K562 (cell line): ENCODE measurements around the gene RBBP5. TPM values are rescaled to one million over a fixed set of nuclear protein-coding genes. Genes with fewer than 3 reads are reported as not detected.

Experiments used
- ATAC-seq: fragments of 200-7000 bp; cut with Tn5 transposase; 3 replicates; pipeline ENCODE4 v1.9.1; 2020; ENCODE audit warnings: moderate library complexity
- BruUV-seq: library from RNA; stranded (reverse); fragments of 400-500 nt; replicated peaks from 2 replicates; lab custom pipeline; 2021; lab: Mats Ljungman, UMichigan
- CTCF ChIA-PET: fragments of 300-600 bp; formaldehyde crosslinking; extraction: SDS; loops from one replicate; lab custom pipeline; 2021; ENCODE audit warnings: low intra/inter-chr PET ratio; lab: Yijun Ruan, JAX
- POLR2A ChIA-PET: fragments of 300-600, 350-650 bp; sonication (Branson Sonifier 250); formaldehyde crosslinking; extraction: SDS; loops from one replicate; lab custom pipeline; 2021; ENCODE audit warnings: antibody characterized with exemption, inconsistent platforms; lab: Yijun Ruan, JAX
- DNase-seq, 4 experiments: peaks; one replicate each; pipeline versions ENCODE4 v3.0.0 to v3.0.0-alpha.2; 2011 to 2018; ENCODE audit warnings: low spot score in 3 of 4, mixed read lengths in 3 of 4; ENCODE audit errors: extremely low read depth in 1 of 4
- FAIRE-seq: peaks from 2 replicates; lab custom pipeline; 2011; peaks lifted over from hg19 to GRCh38; lab: Jason Lieb, UNC
- H2AFZ ChIP-seq: 2 replicates; pipeline ENCODE4 v1.6.0; 2011; ENCODE audit warnings: low read depth, low read length, control low read depth, inconsistent platforms
- H3K27ac ChIP-seq: fragments of 200-600 bp; 3 replicates; pipeline ENCODE4 v1.8.0; 2011; ENCODE audit warnings: low read depth, mild to moderate bottlenecking, control low read depth, inconsistent platforms, low read length, moderate library complexity, mixed read lengths; ENCODE audit errors: extremely low read depth
- H3K27me3 ChIP-seq, 2 experiments: fragments of 300-600 bp in 1 of 2; 2 replicates in 1 of 2; 3 replicates in 1 of 2; pipeline versions ENCODE4 v1.6.0 to v1.8.0; 2011; ENCODE audit warnings: inconsistent platforms in 2 of 2, low read length in 2 of 2, mild to moderate bottlenecking in 1 of 2, mixed read lengths in 1 of 2, moderate library complexity in 1 of 2; ENCODE audit not compliant: control insufficient read depth in 2 of 2, insufficient read depth in 2 of 2
- H3K36me3 ChIP-seq: fragments of 300-600 bp; 3 replicates; pipeline ENCODE4 v1.8.0; 2011; ENCODE audit warnings: mild to moderate bottlenecking, low read length, inconsistent platforms; ENCODE audit not compliant: control insufficient read depth, insufficient read depth
- H3K4me1 ChIP-seq, 2 experiments: fragments of 200-600 bp in 1 of 2; replicated peaks in 1 of 2; 2 replicates in 1 of 2; 3 replicates in 1 of 2; pipeline versions ENCODE4 v1.5.1 to v1.8.0; 2011; ENCODE audit warnings: inconsistent platforms in 2 of 2, low read length in 2 of 2, mild to moderate bottlenecking in 1 of 2, mixed read lengths in 1 of 2, moderate library complexity in 1 of 2; ENCODE audit not compliant: control insufficient read depth in 2 of 2, insufficient read depth in 2 of 2
- H3K4me2 ChIP-seq: 2 replicates; pipeline ENCODE4 v1.6.1; 2011; ENCODE audit warnings: low read length, control low read depth, inconsistent platforms, mixed read lengths; ENCODE audit not compliant: insufficient read depth
- H3K4me3 ChIP-seq: fragments of 200-600 bp; sonication (generic), shearing (Covaris generic); 2 replicates; pipeline ENCODE4 v1.5.1; 2016; ENCODE audit warnings: control low read depth, inconsistent platforms
- H3K79me2 ChIP-seq: fragments of 200-600 bp; 3 replicates; pipeline ENCODE4 v1.8.0; 2011; ENCODE audit warnings: low read length, inconsistent platforms; ENCODE audit not compliant: control insufficient read depth, insufficient read depth
- H3K9ac ChIP-seq, 2 experiments: 2 replicates each; pipeline versions ENCODE4 v1.6.0 to v1.6.1; 2011; ENCODE audit warnings: low read depth in 2 of 2, low read length in 2 of 2, control low read depth in 1 of 2, inconsistent platforms in 1 of 2, mild to moderate bottlenecking in 1 of 2, mixed read lengths in 1 of 2; ENCODE audit not compliant: insufficient read depth in 1 of 2
- H3K9me1 ChIP-seq: one replicate; pipeline ENCODE4 v1.6.0; 2011; ENCODE audit warnings: inconsistent platforms, mild to moderate bottlenecking, low read length, moderate library complexity; ENCODE audit not compliant: control insufficient read depth, insufficient read depth
- H3K9me3 ChIP-seq: replicated peaks from 2 replicates; pipeline ENCODE4 v1.5.1; 2011; ENCODE audit warnings: low read depth, low read length, inconsistent platforms; ENCODE audit not compliant: control insufficient read depth, insufficient read depth
- H4K20me1 ChIP-seq: replicated peaks from 2 replicates; pipeline ENCODE4 v1.6.1; 2011; ENCODE audit warnings: low read length, inconsistent platforms, mixed read lengths; ENCODE audit not compliant: control insufficient read depth, insufficient read depth
- CEBPG ChIP-seq, 3 experiments: fragments of 200-800 bp in 1 of 3; sonication (Bioruptor generic) in 1 of 3; sonication (generic) in 1 of 3; formaldehyde crosslinking in 1 of 3; IDR thresholded peaks in 2 of 3; conservative IDR thresholded peaks in 1 of 3; 2 replicates each; pipeline versions ENCODE4 v1.6.1 to v1.8.0; 2016 to 2022; ENCODE audit warnings: missing compliant biosample characterization in 2 of 3, missing genetic modification characterization in 2 of 3, mild to moderate bottlenecking in 1 of 3, missing genetic modification reagents in 1 of 3
- EP400 ChIP-seq: fragments of 450-650 bp; IDR thresholded peaks from 2 replicates; pipeline ENCODE4 v1.6.1; 2017; ENCODE audit warnings: antibody characterized with exemption, mild to moderate bottlenecking, moderate library complexity
- ESRRB ChIP-seq: fragments of 250-450 bp; sonication (Bioruptor Pico); IDR thresholded peaks from 2 replicates; pipeline ENCODE4 v1.5.0; 2020; ENCODE audit warnings: mild to moderate bottlenecking, moderate library complexity, borderline replicate concordance
- FIP1L1 ChIP-seq: fragments of 200-400 bp; formaldehyde crosslinking; IDR thresholded peaks from 2 replicates; pipeline ENCODE4 v1.6.1; 2018; ENCODE audit warnings: mild to moderate bottlenecking, low read depth, low read length; ENCODE audit not compliant: poor library complexity, severe bottlenecking
- HNRNPLL ChIP-seq: fragments of 200-400 bp; formaldehyde crosslinking; IDR thresholded peaks from 2 replicates; pipeline ENCODE4 v1.6.1; 2017; ENCODE audit warnings: low read length, low read depth, mild to moderate bottlenecking; ENCODE audit not compliant: poor library complexity, severe bottlenecking
- NBN ChIP-seq: fragments of 450-650 bp; IDR thresholded peaks from 2 replicates; pipeline ENCODE4 v1.6.1; 2016; ENCODE audit warnings: low read depth, mild to moderate bottlenecking
- SIX5 ChIP-seq, 2 experiments: IDR thresholded peaks; 2 replicates each; pipeline ENCODE4 v1.6.1; 2011; ENCODE audit warnings: low read length in 2 of 2, borderline replicate concordance in 1 of 2, low read depth in 1 of 2, mild to moderate bottlenecking in 1 of 2, moderate library complexity in 1 of 2; ENCODE audit not compliant: insufficient read depth in 1 of 2
- SMAD3 ChIP-seq: fragments of 450-650 bp; formaldehyde crosslinking; conservative IDR thresholded peaks from 2 replicates; pipeline ENCODE4 v1.4.0; 2020; ENCODE audit warnings: mild to moderate bottlenecking
- TAF9B ChIP-seq: fragments of 450-650 bp; IDR thresholded peaks from 2 replicates; pipeline ENCODE4 v1.6.1; 2018; ENCODE audit warnings: mild to moderate bottlenecking; ENCODE audit not compliant: partially characterized antibody
- THRAP3 ChIP-seq: fragments of 450-650 bp; IDR thresholded peaks from 2 replicates; pipeline ENCODE4 v1.6.1; 2016; ENCODE audit warnings: mild to moderate bottlenecking, inconsistent platforms, borderline replicate concordance
- ZNF3 ChIP-seq: fragments of 250-450 bp; sonication (Bioruptor Pico); IDR thresholded peaks from 2 replicates; pipeline ENCODE4 v1.5.0; 2021; ENCODE audit warnings: mild to moderate bottlenecking, moderate library complexity
- WGBS: fragments of 100-300 bp; shearing (Covaris generic); methylation state at CpG from one replicate; pipeline ENCODE4 v1.1.6; 2016; ENCODE audit warnings: low coverage, mixed read lengths; ENCODE audit not compliant: insufficient coverage; ENCODE audit errors: missing lambda C conversion rate; 5-methylcytosine and 5-hydroxymethylcytosine counted together
- in situ Hi-C: fragments of 300-500 bp; cut with MboI; formaldehyde crosslinking; loops from 4 replicates; pipeline ENCODE4 v1.15.0; 2018; ENCODE audit warnings: inconsistent platforms, mixed read lengths
- intact Hi-C: fragments of 100-400 bp; cut with micrococcal nuclease; formaldehyde crosslinking; loops from 2 replicates; pipeline ENCODE4 v1.14.2; 2022
- polyA plus RNA-seq, 8 experiments: library from polyadenylated mRNA; depleted of rRNA in 4 of 8; stranded (reverse) in 5 of 8; unstranded in 3 of 8; fragments of >200 nt; fragmentation: Nextera tagmentation in 2 of 8; fragmentation: Illumina TruSeq in 1 of 8; extraction: Ambion mirVana in 2 of 8; extraction: Trizol in 1 of 8; gene quantifications; 2 replicates each; pipeline versions ENCODE4 v1.2.1 to v1.2.3, GENCODE V29; 2011 to 2014; ENCODE audit warnings: inconsistent platforms in 1 of 8, missing spikeins in 1 of 8
- total RNA-seq, 7 experiments: library from RNA; depleted of rRNA in 6 of 7; stranded (reverse); fragments of >200 nt in 6 of 7; fragmentation: Illumina TruSeq in 2 of 7; extraction: Trizol in 2 of 7; gene quantifications; 2 replicates each; pipeline versions ENCODE4 v1.2.1 to v1.2.3, GENCODE V29; 2011 to 2021; ENCODE audit warnings: low replicate concordance in 1 of 7
- TF ChIP-seq, protein P1 (sequence below): fragments of 250-450 bp; sonication (Bioruptor Pico); IDR thresholded peaks from 2 replicates; pipeline ENCODE4 v1.5.0; 2020; ENCODE audit warnings: mild to moderate bottlenecking, borderline replicate concordance

RBBP5 gene
- total and polyA plus RNA-seq, 9 of the 15 experiments (the other 6 are each of a cell fraction or from before 2014, with no cell fraction given) = 17.2 to 37.4 (median 28.4) TPM

DNA sequence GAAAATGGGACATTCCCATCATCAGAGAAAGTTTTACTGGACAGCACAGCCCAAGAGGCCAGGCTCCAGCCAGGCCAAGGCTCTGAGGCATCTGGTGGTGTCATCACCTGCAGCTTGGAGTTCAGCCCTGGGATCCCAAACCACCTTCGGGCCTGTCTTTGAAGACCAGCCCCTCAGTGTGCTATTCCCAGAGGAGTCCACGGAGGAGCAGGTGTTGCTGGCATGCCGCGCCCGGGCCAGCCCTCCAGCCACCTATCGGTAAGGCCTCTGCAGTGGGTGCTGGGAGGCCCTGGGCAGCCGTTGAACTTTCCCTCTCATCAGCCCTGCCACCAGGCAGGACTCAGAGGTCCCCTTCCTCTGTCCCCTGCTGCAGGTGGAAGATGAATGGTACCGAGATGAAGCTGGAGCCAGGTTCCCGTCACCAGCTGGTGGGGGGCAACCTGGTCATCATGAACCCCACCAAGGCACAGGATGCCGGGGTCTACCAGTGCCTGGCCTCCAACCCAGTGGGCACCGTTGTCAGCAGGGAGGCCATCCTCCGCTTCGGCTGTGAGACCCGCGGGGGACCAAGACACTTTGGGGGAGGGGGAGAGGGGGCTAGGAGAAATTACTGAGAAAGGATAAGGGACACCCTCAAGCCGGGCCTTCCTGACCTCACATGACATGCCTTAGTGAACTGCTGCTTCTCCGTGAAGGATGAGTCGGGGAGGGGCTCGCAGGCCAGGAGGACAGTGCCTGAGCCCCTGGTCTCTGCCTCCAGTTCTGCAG is 63.8 kb downstream of the RBBP5 start:
- Histone ChIP-seq H3K9me1 (no peaks in the 10 kb centered on the region), H3K27me3 (peaks cover 48 to 82% of the 10 kb centered on the region in 2 experiments), H3K4me1 (peaks cover 0 to 10% of the 10 kb centered on the region in 2 experiments; a peak in 2 of 5 replicates), H3K27ac (no peak overlapping the region), H4K20me1 (peaks cover 29% of the 10 kb centered on the region), H3K4me2 (no peak overlapping the region), H3K9me3 (no peaks in the 10 kb centered on the region), H3K79me2 (no peaks in the 10 kb centered on the region), H3K36me3 (no peaks in the 10 kb centered on the region), H3K9ac (no peak overlapping the region), H3K4me3 (no peak overlapping the region), H2AFZ (no peak overlapping the region)
- FAIRE-seq (no peak), ATAC-seq (no peak), DNase-seq (no peak)
- POLR2A ChIA-PET = no interaction called here
- intact Hi-C loops = no loop called here
- TF ChIP-seq CEBPG (CRISPR knock-in tag; IDR thresholded peaks at IDR 0.05) (no peak), CEBPG (tag; conservative IDR thresholded peaks at IDR 0.05 in 1 of 2, IDR thresholded peaks at IDR 0.05 in 1 of 2) (no peak), EP400 (no peak), NBN (no peak), HNRNPLL (no peak), TAF9B (no peak), ZNF3 (CRISPR knock-in tag) (no peak), THRAP3 (no peak), SMAD3 (no peak), ESRRB (CRISPR knock-in tag) (no peak), SIX5 (IDR thresholded peaks at IDR 0.05; ENCODE audit: borderline replicate concordance in 1 of 2, insufficient read depth in 1 of 2, low read depth in 1 of 2, low read length in 2 of 2) (no peak), FIP1L1 (no peak)
- TF ChIP-seq, protein P1, sequence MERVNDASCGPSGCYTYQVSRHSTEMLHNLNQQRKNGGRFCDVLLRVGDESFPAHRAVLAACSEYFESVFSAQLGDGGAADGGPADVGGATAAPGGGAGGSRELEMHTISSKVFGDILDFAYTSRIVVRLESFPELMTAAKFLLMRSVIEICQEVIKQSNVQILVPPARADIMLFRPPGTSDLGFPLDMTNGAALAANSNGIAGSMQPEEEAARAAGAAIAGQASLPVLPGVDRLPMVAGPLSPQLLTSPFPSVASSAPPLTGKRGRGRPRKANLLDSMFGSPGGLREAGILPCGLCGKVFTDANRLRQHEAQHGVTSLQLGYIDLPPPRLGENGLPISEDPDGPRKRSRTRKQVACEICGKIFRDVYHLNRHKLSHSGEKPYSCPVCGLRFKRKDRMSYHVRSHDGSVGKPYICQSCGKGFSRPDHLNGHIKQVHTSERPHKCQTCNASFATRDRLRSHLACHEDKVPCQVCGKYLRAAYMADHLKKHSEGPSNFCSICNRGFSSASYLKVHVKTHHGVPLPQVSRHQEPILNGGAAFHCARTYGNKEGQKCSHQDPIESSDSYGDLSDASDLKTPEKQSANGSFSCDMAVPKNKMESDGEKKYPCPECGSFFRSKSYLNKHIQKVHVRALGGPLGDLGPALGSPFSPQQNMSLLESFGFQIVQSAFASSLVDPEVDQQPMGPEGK (CRISPR knock-in tag) = no peak
- CTCF ChIA-PET = interaction anchor here (0.6 kb wide), 1 partner anchor 21 kb away, joined by 3 read pairs; no protein-coding TSS in a partner anchor
- BruUV-seq = no TSS peak
- 8% methylated on average over 19 of the region's 19 CpGs for WGBS
- in situ Hi-C loops = no loop called here
